Cerebellar nuclear complex (tissue), 1 donor: ENCODE data around the gene SNX19.
"Not testable (repeated sequence)": the region's sequence is repeated elsewhere in the genome, so short reads cannot be mapped to it uniquely, and the experiment has no call there.

ENCODE experiments used
- DNase-seq, 2 experiments: peaks; one replicate each; lab custom pipeline; 2025; lab: John Stamatoyannopoulos, UW

Gene SNX19

DNA sequence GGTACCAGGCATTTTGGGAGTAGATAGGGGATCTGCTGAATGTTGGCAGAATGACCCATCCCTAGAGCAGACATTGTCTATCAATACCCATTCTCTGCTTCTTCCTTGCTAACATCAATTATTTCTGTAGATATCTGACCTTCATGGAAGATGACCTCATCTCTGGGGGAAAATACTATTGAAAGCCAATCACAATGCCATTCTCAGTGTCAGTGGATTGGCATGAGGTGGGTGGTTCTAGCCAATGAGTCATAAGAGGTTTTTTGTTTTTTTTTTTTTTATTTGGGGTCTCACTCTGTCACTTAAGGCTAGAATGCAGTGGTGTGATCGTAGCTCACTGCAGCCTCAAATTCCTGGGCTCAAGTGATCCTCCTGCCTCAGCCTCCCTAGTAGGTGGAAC is 42.5 kb downstream of the SNX19 start:
- DNase-seq = no peak

DNA sequence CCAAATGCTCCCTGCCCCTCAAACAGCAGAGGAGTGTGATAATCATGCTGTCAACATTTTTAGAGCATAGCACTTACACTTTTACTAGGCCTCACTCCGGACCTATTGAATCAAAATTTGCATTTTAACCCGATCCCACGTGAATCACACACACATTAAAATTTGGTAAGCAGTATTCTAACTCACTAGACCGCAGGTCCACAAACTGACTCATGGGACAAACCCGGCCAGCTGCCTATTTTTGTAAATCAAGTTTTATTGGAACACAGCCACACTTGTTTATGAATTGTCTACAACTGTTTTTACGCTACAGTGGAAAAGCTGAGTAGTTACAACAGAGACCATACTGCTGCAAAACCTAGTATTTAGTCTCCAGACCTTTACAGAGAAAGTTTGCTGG is 43.3 kb downstream of the SNX19 start:
- no peak for DNase-seq

DNA sequence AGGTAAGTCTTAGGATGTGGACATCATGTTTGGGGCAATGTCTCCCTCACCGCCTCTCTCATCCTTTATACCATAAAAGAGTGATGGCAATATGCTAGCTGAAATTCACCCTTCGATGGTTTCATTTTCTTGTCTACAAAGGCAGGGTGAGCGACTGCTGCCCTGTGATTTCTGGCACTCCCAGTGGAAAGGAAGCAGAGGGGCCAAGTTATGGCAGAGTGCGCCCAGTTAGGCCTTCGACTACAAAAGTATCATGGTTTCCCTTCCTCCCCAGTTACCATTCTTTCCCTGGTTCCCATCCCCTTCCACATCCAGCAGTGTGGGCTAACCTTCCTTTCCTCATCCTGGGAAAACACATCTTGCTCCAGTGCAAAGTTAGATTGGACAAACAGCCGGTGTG is 43.8 kb downstream of the SNX19 start:
- DNase-seq = no peak

DNA sequence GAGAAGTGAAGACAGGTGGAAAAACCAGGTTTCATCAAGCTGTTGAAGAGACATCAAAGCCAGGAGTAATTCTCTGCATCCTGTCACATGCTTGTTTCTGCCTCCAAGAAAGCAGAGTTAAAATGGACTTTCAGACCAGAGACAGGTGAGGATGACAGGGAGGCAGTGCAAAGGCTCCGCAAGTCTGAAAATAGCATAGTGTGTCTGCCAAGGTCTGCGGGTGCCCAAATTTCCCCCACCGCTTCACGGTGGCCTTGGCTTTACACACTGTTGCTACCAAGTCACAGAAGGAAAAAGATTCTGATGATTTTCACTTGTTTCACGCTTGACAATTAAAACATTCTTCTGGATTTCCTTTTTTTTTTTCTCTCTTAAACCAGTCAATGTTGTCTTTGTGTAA is 44.2 kb downstream of the SNX19 start:
- DNase-seq = no peak

DNA sequence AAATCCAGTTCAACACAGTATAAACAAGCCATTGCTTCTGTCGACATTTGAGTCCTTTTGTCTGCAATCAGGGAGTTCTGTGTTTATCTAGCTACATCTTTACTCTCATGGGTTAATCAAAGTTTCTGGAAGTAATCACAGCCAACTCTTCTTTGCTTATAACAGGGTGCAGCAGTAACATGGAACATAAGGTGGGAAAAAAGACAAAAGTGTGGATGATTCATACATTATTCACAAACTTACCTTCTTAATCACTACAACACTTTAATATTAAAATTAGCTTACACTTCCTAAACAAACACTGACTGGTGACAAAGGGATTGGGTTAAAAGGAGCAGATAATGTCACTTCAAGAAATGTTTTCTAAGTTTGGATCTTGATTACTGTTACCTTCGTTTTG is 44.7 kb downstream of the SNX19 start:
- no peak for DNase-seq

DNA sequence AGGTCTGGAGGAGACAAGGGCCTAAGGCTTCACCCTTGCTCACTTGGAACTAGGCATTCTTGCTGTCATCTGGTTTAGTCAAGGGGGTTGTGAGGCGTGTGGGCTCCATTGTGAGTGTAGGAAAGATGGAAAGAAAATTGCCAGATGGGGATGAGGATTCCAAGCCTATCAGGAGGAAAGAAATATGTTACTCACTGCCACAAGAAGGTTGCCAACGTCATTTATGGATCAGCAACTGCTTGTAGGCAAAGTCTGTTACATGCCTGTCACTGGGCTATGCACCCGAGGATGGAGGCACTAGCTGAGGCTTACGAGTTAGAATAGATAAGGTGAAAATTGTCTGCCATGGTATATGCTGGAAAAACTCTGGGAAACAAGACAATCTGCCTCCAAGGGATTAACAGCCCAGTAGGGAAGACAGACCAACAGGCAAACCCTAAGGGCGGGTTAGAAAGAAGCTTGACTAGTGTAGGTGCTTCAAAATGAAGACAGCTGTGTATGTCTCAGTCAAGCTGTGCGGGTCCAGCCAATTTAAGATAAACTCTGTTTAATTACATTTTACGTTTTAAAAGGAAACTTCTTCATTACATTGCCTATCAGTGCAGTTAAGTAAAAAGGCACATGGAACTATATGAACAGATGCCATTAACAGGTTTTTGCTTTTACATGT is 47.4 kb downstream of the SNX19 start:
- no peak for DNase-seq

DNA sequence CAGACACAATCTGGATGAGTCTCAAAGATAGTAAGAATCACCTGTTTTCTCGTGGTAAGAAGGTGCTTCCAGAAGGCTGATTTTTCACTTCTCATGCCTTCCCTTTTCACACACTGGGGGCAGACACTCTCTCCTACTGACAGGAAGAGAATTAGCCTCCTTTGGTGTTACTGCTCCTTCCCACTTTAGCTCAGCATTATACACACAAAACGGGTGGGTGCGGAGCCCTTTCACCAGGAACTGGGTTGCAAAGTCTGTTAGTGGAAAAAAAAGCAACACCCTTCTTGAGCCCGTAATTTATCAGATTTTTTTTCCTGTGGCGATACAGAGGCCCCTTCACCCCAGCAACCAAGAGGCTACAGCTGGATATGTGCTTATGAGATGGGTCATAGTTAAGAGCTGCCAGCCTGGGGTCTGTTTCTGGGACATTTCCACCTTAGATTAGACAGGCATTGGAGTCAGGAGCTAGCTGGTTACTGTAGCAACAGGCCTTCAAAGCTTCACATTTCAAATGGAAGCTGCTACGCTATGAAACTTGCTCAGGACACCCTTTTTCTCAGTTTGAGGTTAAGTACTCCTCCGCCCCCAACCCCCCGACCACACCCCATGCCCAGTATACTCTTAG is 48.1 kb downstream of the SNX19 start:
- no peak for DNase-seq

DNA sequence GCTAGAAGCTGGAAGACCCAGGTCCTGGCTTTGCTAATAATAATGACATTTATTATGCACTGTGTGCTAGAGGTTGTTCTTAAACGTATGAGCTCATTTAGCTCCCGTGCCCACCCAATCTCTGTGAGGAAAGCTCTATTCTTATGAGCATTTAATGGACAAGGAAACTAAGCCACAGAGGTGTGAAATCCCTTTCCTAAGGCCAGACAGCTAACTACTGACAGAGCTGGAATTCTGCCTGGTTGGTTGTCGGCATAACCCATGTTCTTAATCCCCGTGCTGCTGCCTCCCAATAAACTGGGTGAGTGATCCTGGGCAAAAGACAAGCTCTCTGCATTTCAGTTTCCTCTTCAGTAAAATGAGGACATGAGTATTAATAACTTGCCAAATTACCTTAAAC is 49.4 kb downstream of the SNX19 start:
- DNase-seq = no peak

DNA sequence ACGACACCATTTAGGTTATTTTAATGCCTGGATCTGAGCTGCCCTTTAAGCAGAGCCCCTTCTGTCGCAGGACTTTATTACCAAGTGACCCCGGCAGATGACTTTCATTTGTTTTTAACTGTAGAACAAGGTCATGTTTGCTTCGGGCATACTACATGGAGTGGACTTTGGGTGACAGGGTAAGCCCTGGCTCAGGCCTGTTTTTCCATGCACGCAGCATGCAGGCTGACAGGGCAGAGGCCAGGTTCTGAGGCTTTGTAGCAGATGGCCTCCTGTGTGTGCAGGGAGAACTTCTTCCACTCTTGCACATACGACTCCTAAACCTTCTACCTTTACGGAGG is 50.5 kb downstream of the SNX19 start:
- DNase-seq = no peak

DNA sequence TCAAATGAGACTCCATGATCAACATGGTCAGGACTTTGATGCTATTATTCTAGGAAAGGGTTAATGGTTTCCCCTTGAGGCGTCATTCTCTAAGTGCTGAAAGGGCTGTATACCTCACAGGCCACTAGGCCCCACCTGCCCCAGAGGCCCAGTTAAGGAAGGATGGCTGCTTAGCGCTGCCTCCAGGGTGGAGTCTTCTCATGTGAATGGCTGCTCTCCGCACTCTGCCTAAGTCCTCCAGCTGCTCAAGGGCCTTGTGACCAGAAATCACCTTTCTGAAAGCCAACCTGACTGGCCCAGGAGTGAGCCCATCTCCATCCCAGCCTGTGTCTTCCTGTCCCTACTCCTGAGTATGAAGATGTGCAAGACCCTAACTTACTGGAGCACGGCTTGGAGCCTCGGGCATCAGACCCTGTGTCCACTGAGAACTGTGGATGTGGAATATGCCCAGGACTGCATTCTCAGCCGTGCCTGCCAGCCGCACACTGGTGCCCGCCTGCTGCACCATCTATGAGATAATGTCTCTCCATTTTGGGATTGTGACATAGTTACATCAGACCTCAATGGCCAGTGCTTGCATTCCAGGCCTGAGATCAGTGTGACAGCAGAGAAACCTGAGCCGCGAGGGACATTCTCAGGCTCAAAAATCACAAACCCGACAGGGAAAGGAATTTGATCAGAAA is 51.0 kb downstream of the SNX19 start:
- DNase-seq = no peak

DNA sequence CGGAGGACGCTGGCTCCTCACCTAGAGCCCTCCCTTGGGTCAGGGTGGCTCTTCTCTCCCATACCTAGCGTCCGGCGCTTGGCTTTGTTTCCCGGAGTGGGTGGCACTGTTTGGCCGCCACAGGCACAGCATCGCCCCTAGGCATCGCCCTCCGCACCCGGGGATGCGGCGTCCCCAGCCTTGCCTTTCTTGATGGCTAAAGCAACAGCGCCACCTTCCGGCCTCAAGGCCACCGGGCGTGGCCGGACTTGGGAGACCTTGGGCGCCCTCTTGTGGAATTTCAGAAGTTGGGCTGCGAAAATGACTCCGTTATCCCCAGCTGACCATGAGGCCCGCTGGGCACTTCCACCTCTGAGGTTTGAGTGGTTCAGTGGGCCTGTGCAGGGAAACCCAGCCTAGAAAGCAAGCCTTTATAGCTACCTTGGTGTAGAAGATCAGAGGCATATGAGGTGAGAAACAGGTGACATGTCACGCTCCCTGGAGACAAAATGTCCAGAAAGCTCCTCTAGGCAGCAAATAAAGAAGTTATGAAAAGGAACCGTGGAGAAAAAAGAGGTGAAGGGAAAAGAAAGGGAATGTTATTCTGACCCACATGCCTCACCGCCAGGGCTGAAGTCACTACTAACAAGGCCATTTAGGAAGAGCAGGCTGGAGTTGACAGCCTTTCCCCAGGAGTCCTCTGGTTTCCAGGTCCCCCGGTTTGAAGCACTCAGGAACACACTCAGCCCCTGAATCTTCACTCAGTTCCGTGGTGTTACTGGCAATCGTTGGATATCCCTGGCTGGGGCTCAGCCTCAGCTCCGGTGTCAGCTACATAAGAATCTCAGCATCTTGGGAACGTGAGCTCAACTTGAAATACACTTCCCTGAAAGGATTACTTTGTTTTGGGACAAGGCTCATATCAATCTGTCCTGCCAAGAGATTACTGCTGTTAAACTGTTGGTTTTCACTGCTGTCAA is 54.1 kb downstream of the SNX19 start:
- DNase-seq = peak; percentile 7 to 72

DNA sequence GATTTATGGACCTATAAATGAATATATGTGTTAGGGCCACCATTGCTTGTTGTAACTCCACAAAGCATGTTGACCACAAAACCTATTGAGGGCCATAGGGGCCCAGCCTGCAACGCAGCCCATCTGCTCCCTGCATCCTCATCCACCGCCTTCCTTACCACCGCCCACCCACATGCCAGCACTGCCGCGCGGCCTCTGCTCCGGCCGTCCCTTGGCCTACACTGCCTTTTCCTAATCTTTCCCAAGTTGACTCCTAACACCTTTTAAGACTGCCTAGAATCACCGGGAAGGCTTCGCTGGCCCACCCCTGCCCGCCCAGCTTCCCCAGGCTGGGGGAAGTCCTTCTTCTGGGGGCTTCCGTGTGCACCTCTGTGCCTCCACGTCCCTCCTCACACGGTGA is 55.0 kb downstream of the SNX19 start:
- DNase-seq = no peak

DNA sequence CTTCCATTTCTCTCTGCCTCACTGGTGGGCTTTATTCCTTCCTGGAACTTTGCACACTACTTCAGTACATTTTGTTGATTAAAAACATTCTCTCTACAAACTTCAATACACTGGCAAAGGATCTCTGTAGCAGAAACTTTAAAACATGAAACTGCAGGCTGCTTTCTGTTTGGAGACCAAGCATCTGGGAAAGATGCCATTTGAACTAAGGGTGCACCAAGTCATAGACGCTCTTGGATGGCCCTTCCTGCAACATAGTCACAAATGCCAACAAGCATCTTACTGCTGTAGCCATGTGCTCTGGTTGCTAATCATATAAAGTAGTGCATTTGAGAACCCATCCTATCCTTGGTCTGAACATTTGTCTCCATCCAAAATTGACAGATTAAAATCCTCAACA is 56.4 kb downstream of the SNX19 start:
- no peak for DNase-seq

DNA sequence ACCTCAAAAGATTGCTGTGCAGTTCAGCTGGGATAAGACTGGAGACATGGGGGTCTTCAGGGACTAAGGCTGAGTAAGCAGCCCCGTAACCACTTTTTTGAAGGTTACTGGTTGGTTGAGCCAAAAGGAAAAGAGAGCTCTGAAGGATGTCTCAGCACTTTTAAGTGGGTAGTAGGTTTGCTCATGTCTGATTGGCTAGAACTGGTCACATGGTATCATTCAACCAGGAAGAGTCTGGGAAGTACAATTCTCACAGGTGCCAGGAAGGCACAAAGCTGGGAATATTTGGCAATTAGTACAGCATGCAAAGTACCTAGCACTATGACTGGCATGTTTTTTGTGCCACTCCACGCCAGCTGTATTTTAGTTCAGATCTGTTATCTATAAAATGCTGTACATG is 58.1 kb downstream of the SNX19 start:
- no peak for DNase-seq

DNA sequence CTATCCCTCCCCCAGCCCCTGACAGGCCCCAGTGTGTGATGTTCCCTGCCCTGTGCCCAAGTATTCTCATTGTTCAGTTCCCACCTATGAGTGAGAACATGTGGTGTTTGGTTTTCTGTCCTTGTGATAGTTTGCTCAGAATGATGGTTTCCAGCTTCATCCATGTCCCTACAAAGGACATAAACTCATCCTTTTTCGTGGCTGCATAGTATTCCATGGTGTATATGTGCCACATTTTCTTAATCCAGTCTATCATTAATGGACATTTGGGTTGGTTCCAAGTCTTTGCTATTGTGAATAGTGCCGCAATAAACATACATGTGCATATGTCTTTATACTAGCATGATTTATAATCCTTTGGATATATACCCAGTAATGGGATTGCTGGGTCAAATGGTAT is 60.6 kb downstream of the SNX19 start:
- not testable (repeated sequence) for DNase-seq

DNA sequence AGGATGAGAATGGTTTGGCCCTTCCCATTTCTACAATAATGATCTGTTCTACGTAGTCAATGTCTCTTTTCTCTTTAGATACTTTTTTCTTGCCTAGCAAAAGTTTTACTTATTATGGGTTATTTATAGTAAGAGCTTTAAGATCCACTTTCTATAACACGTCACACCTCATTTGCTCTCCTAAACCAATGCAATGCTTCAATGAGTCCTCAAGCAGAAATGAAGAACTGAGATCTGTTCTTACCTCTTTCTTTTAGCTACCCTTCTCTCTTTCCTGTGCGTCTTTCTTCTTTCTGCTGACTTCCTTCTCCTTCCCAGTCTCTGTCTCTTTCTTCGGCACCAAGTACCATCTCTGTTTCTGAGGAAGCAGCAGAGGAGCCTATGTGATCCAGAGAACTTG is 61.8 kb downstream of the SNX19 start:
- DNase-seq = no peak

DNA sequence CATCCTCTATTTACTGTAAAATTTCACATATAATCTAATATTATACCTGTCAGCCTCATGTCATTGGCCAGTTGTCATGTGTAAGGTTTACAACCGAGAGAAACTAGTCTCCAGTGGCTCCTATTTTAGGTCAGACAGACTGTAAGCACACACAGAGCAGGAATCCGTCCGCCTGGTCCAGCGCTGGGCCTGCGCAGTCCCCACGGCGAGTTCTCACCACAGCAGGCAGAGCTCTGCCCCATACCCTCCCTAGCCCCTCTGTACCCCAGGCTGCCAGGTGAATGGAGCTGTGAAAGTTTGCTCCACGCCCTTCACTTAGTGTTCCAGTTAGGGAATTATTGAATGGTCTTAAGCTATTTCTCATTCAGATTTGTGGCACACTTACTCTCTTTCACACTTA is 63.7 kb downstream of the SNX19 start:
- no peak for DNase-seq

DNA sequence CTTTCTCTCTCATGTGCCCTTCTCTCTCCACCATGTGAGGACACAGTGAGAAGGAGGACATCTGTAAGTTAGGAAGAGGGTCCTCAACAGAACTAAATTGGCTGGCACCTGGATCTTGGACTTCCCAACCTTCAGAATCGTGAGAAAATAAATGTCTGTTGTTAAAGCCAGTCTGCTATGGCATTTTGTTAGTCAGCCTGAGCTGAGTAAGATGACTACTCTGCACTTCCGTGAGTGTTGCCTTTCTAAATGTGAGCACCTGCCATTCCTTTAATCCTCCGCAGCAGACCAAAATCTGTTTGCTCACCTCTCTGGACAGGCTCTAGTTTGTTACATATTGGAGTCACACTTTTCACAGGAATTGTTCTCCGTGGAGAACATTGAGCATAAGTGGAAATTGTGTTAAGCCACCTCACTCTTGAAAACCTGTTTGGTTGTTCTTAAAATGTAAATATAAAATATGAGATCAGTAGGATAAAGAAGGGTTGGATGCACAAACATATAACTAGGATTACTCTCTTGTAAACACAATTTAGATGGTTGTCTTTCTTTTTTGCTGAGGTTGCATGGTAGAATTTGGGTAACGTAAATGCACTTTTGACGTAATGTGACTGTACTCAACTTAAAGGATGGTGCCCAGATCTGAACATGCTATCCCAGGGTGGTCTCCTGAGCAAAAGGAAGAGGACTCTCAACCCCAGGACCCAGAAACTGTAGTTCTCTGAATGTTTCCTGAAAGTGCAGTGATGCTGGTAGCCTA is 65.9 kb downstream of the SNX19 start:
- DNase-seq = no peak

DNA sequence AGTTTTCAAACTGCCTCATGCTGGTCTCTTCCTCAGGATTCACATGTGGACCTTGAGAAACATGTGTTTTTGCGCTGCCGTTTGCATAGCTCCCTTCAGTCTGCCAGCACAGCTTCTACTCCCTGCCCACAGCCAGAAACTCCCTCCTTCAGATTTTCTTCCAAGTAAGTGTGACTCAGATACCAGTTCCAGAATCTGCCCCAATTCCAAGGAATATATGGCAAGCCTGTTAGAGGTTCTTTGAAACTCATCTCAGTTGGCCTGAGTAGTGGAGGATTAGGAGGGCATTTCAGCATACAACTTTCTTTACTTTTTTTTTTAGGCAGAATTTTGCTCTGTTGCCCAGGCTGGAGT is 67.1 kb downstream of the SNX19 start:
- no peak for DNase-seq

DNA sequence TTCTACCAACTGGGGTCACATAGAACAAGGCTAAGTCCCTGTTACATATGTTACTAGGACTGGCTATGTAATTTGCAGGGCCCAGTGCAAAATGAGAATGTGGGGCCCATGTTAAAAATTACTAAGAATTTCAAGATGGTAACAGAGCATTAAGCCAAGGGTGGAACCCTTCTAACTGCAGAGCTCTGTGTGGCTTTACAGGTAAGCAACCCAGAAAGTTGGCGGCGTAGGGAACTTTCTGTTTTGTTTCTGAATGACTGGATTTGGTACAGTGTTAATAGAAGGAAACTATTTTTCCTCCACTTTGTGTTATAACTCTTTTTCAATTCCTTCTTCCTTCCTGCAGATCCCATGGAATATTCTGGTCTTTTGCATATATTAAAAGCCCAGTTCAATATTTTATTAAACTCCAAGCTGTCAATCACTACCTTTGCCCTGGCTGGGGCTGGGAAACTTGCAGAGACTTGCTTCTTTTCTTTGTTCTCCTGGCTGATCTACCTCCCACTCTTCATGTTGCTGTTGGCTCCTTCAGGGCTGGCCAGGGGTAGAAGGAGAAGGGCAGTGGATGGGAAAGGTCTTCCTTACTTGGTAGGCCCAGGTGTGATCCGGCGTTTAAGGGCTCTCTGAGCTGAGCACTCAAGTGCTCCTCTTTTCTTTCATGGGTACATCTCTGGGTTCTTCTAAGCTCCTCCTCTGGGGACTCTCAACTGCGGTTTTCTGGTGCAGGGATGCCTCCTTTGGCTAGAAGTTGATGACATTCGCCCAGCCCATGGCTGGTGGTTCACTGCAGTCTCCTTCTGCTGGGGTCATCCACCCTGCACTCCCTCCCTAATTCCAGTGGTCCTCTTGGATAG is 67.7 kb downstream of the SNX19 start:
- DNase-seq = no peak

DNA sequence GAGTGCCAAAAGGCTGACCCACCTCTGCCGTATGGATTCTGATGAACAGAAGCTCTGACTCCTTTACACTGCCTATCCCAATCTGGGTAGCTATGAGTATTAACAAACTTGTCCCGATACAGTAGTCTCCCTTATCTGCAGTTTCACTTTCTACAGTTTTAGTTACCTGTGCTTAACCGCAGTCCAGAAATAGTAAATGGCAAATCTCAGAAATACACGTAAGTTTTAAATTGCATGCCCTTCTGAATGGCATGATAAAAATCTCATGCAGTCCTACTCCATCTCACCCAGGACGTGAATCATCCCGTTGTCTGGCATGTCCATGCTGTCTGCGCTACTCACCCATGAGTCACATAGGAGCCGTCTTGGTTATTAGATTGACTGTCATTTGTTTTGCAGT is 68.8 kb downstream of the SNX19 start:
- DNase-seq = no peak
